ENCODE results near the gene RPL10. TPM values are rescaled to one million over a fixed set of nuclear protein-coding genes. Genes with fewer than 3 reads are reported as not detected.

The RPL10 gene
- total and polyA plus RNA-seq, 4 experiments from 2014 or later = 4,018 to 5,740 (median 5,272) TPM

GRCh38 chrX:154366666-154367055, 31.5 kb upstream of the RPL10 start:
- H3K36me3 ChIP-seq (ENCODE audit: insufficient read depth, low read length) = peaks cover 58% of the 10 kb centered on the region
- intact Hi-C loops (cut with micrococcal nuclease) = no loop called here
- CTCF ChIA-PET (ENCODE audit: partially characterized antibody) = interaction anchor here (1.4 kb wide), 1 partner anchor 9 kb away, joined by 3 read pairs; no protein-coding TSS in a partner anchor
- Mint-ChIP-seq H3K27me3 (no peaks in the 10 kb centered on the region), H3K4me3 (peak overlapping the region in 1 of 8 donors; percentile 36), H3K27ac (peak overlapping the region; percentile 9 to 86 (median 38)), H3K9me3 (no peaks in the 10 kb centered on the region), H3K36me3 (peaks cover 14 to 40% of the 10 kb centered on the region in 2 donors), H3K4me1 (peaks cover 1 to 41% (median 16%) of the 10 kb centered on the region in 4 donors)
- H3K27ac ChIP-seq (ENCODE audit: low read depth, low read length) = peak overlapping the region; percentile 92
- no peak overlapping the region for H3K4me3 ChIP-seq (ENCODE audit: low read length in 2 of 2)
- H3K4me1 ChIP-seq (ENCODE audit: insufficient read depth, low read length) = peaks cover 59% of the 10 kb centered on the region
- no peak for DNase-seq
- H3K27me3 ChIP-seq (ENCODE audit: insufficient read depth, low read length) = no peaks in the 10 kb centered on the region
- POLR2A ChIA-PET (ENCODE audit: partially characterized antibody) = interaction anchor here (3.3 to 10.9 kb wide), 3 partner anchors 12 to 32 kb away, joined by 36 to 245 read pairs (median 69); partner anchors contain the start of genes EMD and RPL10
- H3K9me3 ChIP-seq (ENCODE audit: control insufficient read depth in 1 of 2, low read length in 2 of 2) = no peaks in the 10 kb centered on the region

DNA sequence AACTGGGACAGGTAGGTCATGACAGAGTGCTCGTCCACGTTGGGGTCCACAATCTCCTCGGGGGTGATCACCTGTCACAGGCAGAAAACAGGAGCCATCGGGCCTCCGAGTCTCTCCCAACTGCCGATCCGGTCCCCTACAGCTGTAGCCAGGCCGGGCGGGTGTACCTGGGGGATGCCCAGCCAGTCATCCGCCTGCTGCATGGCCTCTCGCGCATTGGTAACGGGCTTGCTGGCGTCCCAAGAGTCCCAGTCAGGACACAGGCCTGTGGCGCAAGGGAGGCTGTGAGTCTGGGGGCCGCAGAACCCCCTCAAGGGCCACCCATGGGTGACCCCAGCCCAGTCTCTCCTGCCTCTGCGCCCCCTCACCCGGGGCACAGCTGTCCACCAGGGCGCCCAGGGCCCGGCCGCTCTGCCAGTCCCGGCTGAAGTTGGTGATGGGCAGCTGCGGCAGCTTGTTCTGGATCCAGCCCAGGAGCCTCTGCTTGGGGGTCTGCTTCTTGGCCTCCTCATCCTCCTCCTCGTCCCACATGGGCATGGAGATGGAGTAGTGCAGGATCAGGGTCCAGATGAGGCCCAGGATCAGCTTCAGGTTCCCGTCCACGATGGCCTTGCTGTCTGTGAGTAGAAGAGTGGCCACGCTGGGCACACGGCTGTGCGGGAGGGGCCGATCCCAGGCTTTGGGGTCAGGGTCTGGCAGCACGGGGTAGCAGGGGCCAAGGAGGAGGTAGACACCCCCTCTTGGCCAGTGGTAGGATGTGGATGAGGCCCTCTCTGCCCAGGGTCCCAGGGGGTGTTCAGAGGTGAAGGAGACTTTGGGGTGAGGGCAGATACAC, 30.5 kb upstream of the RPL10 start:
- intact Hi-C loops (cut with micrococcal nuclease) = no loop called here
- CTCF ChIA-PET (ENCODE audit: partially characterized antibody) = no interaction called here

GRCh38 chrX:154368630-154369448, 29.3 kb upstream of the RPL10 start:
- Histone ChIP-seq H3K4me3 (ENCODE audit: low read length in 2 of 2) (peak overlapping the region; percentile 17 to 59), H3K36me3 (ENCODE audit: insufficient read depth, low read length) (peaks cover 42% of the 10 kb centered on the region), H3K9me3 (ENCODE audit: control insufficient read depth in 1 of 2, low read length in 2 of 2) (no peaks in the 10 kb centered on the region), H3K4me1 (ENCODE audit: insufficient read depth, low read length) (peaks cover 65% of the 10 kb centered on the region), H3K27me3 (ENCODE audit: insufficient read depth, low read length) (no peaks in the 10 kb centered on the region), H3K27ac (ENCODE audit: low read depth, low read length) (peak overlapping the region; percentile 92)
- Mint-ChIP-seq H3K4me1 (peaks cover 4 to 45% (median 25%) of the 10 kb centered on the region in 4 donors), H3K9me3 (no peaks in the 10 kb centered on the region), H3K27me3 (no peaks in the 10 kb centered on the region), H3K36me3 (peaks cover 11 to 33% of the 10 kb centered on the region in 2 donors), H3K27ac (peak overlapping the region; percentile 90 to 98 (median 95)), H3K4me3 (peak overlapping the region; percentile 84 to 96 (median 92))
- DNase-seq = peak; percentile 92 to 97 (median 95)
- POLR2A ChIA-PET (ENCODE audit: partially characterized antibody) = interaction anchor here (1.0 to 10.9 kb wide), 13 partner anchors 8 to 443 kb away, joined by 3 to 245 read pairs (median 7); partner anchors contain the start of genes EMD, HCFC1, RPL10 and UBL4A
- intact Hi-C loops (cut with micrococcal nuclease) = no loop called here
- CTCF ChIA-PET (ENCODE audit: partially characterized antibody) = interaction anchor here (1.0 kb wide), 1 partner anchor 15 kb away, joined by 3 read pairs; no protein-coding TSS in a partner anchor

More for the DNA sequence above, 30.5 kb upstream of the RPL10 start:
- POLR2A ChIA-PET (ENCODE audit: partially characterized antibody) = interaction anchor here (1.0 to 10.9 kb wide), 8 partner anchors 11 to 442 kb away, joined by 3 to 245 read pairs (median 13); partner anchors contain the start of genes EMD and RPL10
- peak overlapping the region; percentile 92 for H3K27ac ChIP-seq (ENCODE audit: low read depth, low read length)
- Mint-ChIP-seq H3K36me3 (peaks cover 13 to 38% of the 10 kb centered on the region in 2 donors), H3K27ac (peak overlapping the region; percentile 90 to 98 (median 95)), H3K4me1 (peaks cover 1 to 44% (median 19%) of the 10 kb centered on the region in 4 donors), H3K9me3 (no peaks in the 10 kb centered on the region), H3K27me3 (no peaks in the 10 kb centered on the region), H3K4me3 (peak overlapping the region; percentile 84 to 96 (median 92))
- no peak for DNase-seq
- H3K4me3 ChIP-seq (ENCODE audit: low read length in 2 of 2) = peak overlapping the region in 1 of 2 donors; percentile 59
- H3K36me3 ChIP-seq (ENCODE audit: insufficient read depth, low read length) = peaks cover 48% of the 10 kb centered on the region
- no peaks in the 10 kb centered on the region for H3K27me3 ChIP-seq (ENCODE audit: insufficient read depth, low read length)
- no peaks in the 10 kb centered on the region for H3K9me3 ChIP-seq (ENCODE audit: control insufficient read depth in 1 of 2, low read length in 2 of 2)
- H3K4me1 ChIP-seq (ENCODE audit: insufficient read depth, low read length) = peaks cover 57% of the 10 kb centered on the region

DNA sequence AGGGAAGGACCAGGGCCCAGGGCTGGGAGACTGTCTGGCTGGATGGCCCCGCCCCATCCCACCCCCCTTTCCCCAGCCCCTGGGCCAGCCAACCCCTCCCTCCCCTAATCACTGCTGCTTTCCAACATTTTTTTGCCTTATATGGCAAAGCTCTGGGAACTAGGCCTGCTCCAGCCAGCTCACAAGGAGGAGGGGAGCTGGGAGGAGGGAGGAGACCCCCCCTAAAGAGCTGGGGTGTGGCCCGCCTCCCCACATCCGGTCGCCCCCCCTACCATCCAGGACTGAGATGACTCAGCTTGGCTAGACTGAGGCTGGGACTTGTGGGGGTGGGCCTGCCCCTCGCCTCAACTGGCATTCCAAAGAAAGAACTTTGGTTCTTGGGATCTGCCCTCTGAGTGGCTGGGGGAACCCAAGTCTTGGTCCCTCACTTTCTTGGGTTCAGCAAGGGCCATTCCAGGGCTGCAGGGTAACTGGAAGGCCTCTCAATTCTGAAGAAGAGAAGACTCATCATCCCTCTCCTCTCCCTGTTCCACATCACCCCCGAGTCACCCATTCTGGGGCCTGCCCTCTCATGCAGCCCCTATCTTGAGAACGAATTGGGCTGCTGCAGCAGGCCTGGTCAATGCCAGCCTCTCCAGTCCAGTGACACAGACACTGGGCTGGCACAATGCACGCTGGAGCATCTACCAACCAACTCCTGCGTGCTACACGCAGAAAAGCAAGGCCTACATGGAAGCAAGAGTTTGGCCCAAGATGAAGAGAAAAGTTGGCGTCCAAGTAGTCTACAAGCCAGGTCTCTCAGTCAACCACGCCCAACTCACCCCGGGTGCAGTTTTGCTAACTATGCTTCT, 28.5 kb upstream of the RPL10 start:
- Mint-ChIP-seq H3K27me3 (no peaks in the 10 kb centered on the region), H3K4me3 (peak overlapping the region; percentile 91 to 96 (median 94)), H3K9me3 (no peaks in the 10 kb centered on the region), H3K27ac (peak overlapping the region; percentile 95 to 98 (median 97)), H3K36me3 (peaks cover 9 to 32% of the 10 kb centered on the region in 2 donors), H3K4me1 (peaks cover 4 to 43% (median 25%) of the 10 kb centered on the region in 4 donors)
- Histone ChIP-seq H3K4me1 (ENCODE audit: insufficient read depth, low read length) (peaks cover 61% of the 10 kb centered on the region), H3K9me3 (ENCODE audit: control insufficient read depth in 1 of 2, low read length in 2 of 2) (no peaks in the 10 kb centered on the region), H3K36me3 (ENCODE audit: insufficient read depth, low read length) (peaks cover 34% of the 10 kb centered on the region), H3K4me3 (ENCODE audit: low read length in 2 of 2) (peak overlapping the region; percentile 59 to 69), H3K27me3 (ENCODE audit: insufficient read depth, low read length) (no peaks in the 10 kb centered on the region), H3K27ac (ENCODE audit: low read depth, low read length) (peak overlapping the region; percentile 92)
- ChIA-PET CTCF (ENCODE audit: partially characterized antibody) (interaction anchor here (1.0 to 2.1 kb wide), 2 partner anchors 10 to 16 kb away, joined by 3 to 5 read pairs; partner anchors contain the start of gene EMD), POLR2A (ENCODE audit: partially characterized antibody) (interaction anchor here (1.0 to 10.9 kb wide), 10 partner anchors 9 to 442 kb away, joined by 3 to 245 read pairs (median 10); partner anchors contain the start of genes EMD, HCFC1, RPL10 and UBL4A)
- intact Hi-C loops (cut with micrococcal nuclease) = loop anchor here (10.0 kb wide), 2 partner anchors 275 to 395 kb away; partner anchors contain the start of genes HCFC1, MECP2 and TMEM187
- peak; percentile 71 to 84 (median 75) for DNase-seq

DNA sequence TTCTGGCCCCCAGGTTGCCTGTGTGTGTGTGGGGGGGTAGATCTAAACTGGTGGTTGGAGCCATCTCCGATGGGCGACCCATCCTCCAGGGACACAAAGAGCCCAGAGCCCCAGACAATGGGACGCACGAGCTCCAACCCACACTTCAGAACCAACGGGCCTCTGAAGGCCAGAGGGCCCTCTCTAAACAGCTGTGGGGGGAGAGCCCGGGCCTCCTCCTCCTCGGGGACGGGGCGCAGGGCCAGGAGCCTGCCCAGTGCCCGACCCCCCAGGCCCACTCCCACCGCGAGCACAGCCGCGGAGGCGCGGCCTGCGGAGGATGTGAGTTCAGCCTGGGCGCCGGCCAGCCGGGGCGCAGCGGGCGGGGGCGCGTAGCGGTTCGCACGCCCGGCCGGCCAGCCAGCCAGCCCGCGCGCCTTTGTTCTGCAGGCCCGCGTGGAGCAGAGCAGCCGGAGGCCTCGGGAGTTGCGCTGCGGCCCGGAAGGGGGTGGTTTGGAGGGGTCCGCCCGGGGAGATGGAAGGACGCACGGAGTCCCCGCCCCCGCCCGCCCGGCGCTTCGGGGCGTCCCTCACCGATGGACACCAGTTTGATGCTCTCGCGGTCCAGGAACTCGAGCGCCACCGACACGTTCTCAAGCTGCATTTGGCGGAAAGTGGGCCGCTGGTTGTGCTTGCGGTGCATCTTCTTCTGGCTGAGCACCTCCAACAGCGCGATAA, 27.7 kb upstream of the RPL10 start:
- H3K4me1 Mint-ChIP-seq = peaks cover 4 to 45% (median 25%) of the 10 kb centered on the region in 4 donors
- Histone ChIP-seq H3K4me3 (ENCODE audit: low read length in 2 of 2) (peak overlapping the region; percentile 59 to 69), H3K4me1 (ENCODE audit: insufficient read depth, low read length) (peaks cover 58% of the 10 kb centered on the region), H3K27me3 (ENCODE audit: insufficient read depth, low read length) (no peaks in the 10 kb centered on the region), H3K9me3 (ENCODE audit: control insufficient read depth in 1 of 2, low read length in 2 of 2) (no peaks in the 10 kb centered on the region), H3K36me3 (ENCODE audit: insufficient read depth, low read length) (peaks cover 26% of the 10 kb centered on the region), H3K27ac (ENCODE audit: low read depth, low read length) (peak overlapping the region; percentile 92)
- H3K4me3 Mint-ChIP-seq = peak overlapping the region; percentile 91 to 96 (median 94)
- CTCF ChIA-PET (ENCODE audit: partially characterized antibody) = interaction anchor here (1.3 to 2.1 kb wide), 2 partner anchors 9 kb away, joined by 3 to 5 read pairs; partner anchors contain the start of gene EMD
- H3K36me3 Mint-ChIP-seq = peaks cover 6 to 29% of the 10 kb centered on the region in 2 donors
- intact Hi-C loops (cut with micrococcal nuclease) = loop anchor here (1.0 to 10.0 kb wide), 3 partner anchors 9 to 396 kb away; partner anchors contain the start of genes EMD, HCFC1, MECP2 and TMEM187
- H3K27me3 Mint-ChIP-seq = no peaks in the 10 kb centered on the region
- POLR2A ChIA-PET (ENCODE audit: partially characterized antibody) = interaction anchor here (1.0 to 10.9 kb wide), 16 partner anchors 8 to 445 kb away, joined by 3 to 245 read pairs (median 6); partner anchors contain the start of genes ARHGAP4, EMD, HCFC1 and IRAK1
- no peaks in the 10 kb centered on the region for H3K9me3 Mint-ChIP-seq
- no peak for DNase-seq
- H3K27ac Mint-ChIP-seq = peak overlapping the region; percentile 95 to 98 (median 97)
